M059J (cell line): ENCODE data around the gene SLC25A47. TPM values are rescaled to one million over a fixed set of nuclear protein-coding genes. Genes with fewer than 3 reads are reported as not detected.
"Not testable (repeated sequence)": the region's sequence is repeated elsewhere in the genome, so short reads cannot be mapped to it uniquely, and the experiment has no call there.

Source experiments
- DNase-seq: peaks from one replicate; pipeline ENCODE4 v3.0.0-alpha.2; 2012; ENCODE audit warnings: low read depth
- total RNA-seq: library from RNA; depleted of rRNA; stranded (reverse); fragments of >200 nt; shearing (Covaris generic); gene quantifications from 2 replicates; pipeline ENCODE4 v1.2.3, GENCODE V29; 2014

The SLC25A47 gene
- total RNA-seq, 1 experiment from 2014 or later: not detected

GRCh38 chr14:100305324-100306100 lies 17.6 kb upstream of the SLC25A47 start:
- DNase-seq: no peak

GRCh38 chr14:100306101-100306997 lies 16.8 kb upstream of the SLC25A47 start, which contains the start of gene SLC25A29:
Gene SLC25A29, minus strand, starts transcription at chr14:100306444. Its CDS starts 212 bp downstream, at chr14:100306232.
- peak; percentile 80 for DNase-seq

- DNase-seq: no peak
Measured at GRCh38 chr14:100306998-100307765, 16.0 kb upstream of the SLC25A47 start.

GRCh38 chr14:100307766-100308426 lies 15.2 kb upstream of the SLC25A47 start:
- DNase-seq: no peak

- DNase-seq: not testable (repeated sequence)
Measured at GRCh38 chr14:100308427-100308792, 14.7 kb upstream of the SLC25A47 start.

GRCh38 chr14:100309028-100309737 lies 14.0 kb upstream of the SLC25A47 start:
- no peak for DNase-seq

GRCh38 chr14:100312110-100312876 lies 10.8 kb upstream of the SLC25A47 start:
- DNase-seq: not testable (repeated sequence)

- no peak for DNase-seq
Measured at GRCh38 chr14:100312877-100313400, 10.2 kb upstream of the SLC25A47 start.

- DNase-seq: no peak
Measured at GRCh38 chr14:100313464-100314230, 9.5 kb upstream of the SLC25A47 start.

- no peak for DNase-seq
Measured at GRCh38 chr14:100314724-100315123, 8.4 kb upstream of the SLC25A47 start.

GRCh38 chr14:100317389-100317788 lies 5.8 kb upstream of the SLC25A47 start:
- no peak for DNase-seq

GRCh38 chr14:100317912-100318808 lies 5.0 kb upstream of the SLC25A47 start:
- peak; percentile 7 for DNase-seq

- DNase-seq: no peak
Measured at GRCh38 chr14:100320157-100320856, 2.8 kb upstream of the SLC25A47 start.

- DNase-seq: no peak
Measured at GRCh38 chr14:100321473-100322137, 1.5 kb upstream of the SLC25A47 start.

- DNase-seq: no peak
Measured at GRCh38 chr14:100322138-100322957, 791 bp upstream of the SLC25A47 start.

- no peak for DNase-seq
Measured at GRCh38 chr14:100323942-100324307, 786 bp downstream of the SLC25A47 start.
